Peyer's patch (tissue), 4 donors: ENCODE measurements around the gene NATD1.

Experiments used
- POLR2A ChIP-seq, 2 donors: fragments of 450-650 bp; IDR thresholded peaks; one replicate each; pipeline ENCODE4 v1.5.1; 2017; ENCODE audit warnings: antibody characterized with exemption in 2 of 2, mild to moderate bottlenecking in 2 of 2, moderate library complexity in 2 of 2
- TF ChIP-seq, protein P1 (sequence below), 6 experiments: fragments of 450-650 bp in 4 of 6; fragments of 200-600 bp in 2 of 6; sonication (generic) in 1 of 6; IDR thresholded peaks; one replicate each; pipeline ENCODE4 v1.5.1; 2017 to 2019; ENCODE audit warnings: antibody characterized with exemption in 6 of 6, mild to moderate bottlenecking in 3 of 6, moderate library complexity in 1 of 6

DNA sequence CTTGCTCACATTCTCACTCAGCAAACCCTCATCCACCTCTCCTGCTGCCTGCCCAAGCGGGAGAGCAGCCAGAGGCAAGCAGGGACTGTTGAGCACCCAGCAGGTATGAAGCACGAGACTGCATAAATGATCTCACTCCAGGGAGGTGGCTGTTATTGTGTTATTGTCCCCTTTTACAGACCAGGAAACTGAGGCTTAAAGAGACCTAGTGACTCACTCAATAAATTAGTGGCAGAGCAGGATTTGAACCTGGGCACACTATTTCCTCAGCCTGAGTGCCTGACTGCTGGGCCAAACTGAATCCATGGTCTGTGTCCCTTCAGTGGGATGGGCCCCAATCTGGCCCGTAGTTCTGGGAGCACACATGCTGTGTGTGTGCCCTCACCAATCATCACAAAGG, 19.0 kb upstream of the NATD1 start:
- TF ChIP-seq, protein P1, sequence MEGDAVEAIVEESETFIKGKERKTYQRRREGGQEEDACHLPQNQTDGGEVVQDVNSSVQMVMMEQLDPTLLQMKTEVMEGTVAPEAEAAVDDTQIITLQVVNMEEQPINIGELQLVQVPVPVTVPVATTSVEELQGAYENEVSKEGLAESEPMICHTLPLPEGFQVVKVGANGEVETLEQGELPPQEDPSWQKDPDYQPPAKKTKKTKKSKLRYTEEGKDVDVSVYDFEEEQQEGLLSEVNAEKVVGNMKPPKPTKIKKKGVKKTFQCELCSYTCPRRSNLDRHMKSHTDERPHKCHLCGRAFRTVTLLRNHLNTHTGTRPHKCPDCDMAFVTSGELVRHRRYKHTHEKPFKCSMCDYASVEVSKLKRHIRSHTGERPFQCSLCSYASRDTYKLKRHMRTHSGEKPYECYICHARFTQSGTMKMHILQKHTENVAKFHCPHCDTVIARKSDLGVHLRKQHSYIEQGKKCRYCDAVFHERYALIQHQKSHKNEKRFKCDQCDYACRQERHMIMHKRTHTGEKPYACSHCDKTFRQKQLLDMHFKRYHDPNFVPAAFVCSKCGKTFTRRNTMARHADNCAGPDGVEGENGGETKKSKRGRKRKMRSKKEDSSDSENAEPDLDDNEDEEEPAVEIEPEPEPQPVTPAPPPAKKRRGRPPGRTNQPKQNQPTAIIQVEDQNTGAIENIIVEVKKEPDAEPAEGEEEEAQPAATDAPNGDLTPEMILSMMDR (IDR thresholded peaks at IDR 0.05): no peak
- TF ChIP-seq POLR2A (IDR thresholded peaks at IDR 0.05): no peak
